GM18909 (cell line): Measurements from ENCODE around the gene ACTR3C.

Experiments used
- ATAC-seq: cut with Tn5 transposase; IDR thresholded peaks from one replicate; pipeline ENCODE4 v1.9.1; 2021; ENCODE audit warnings: mild to moderate bottlenecking; ENCODE audit not compliant: unreplicated experiment, poor library complexity

The ACTR3C gene

GRCh38 chr7:150359622-150360362 is 36.4 kb upstream of the ACTR3C start:
- ATAC-seq, result no peak

DNA sequence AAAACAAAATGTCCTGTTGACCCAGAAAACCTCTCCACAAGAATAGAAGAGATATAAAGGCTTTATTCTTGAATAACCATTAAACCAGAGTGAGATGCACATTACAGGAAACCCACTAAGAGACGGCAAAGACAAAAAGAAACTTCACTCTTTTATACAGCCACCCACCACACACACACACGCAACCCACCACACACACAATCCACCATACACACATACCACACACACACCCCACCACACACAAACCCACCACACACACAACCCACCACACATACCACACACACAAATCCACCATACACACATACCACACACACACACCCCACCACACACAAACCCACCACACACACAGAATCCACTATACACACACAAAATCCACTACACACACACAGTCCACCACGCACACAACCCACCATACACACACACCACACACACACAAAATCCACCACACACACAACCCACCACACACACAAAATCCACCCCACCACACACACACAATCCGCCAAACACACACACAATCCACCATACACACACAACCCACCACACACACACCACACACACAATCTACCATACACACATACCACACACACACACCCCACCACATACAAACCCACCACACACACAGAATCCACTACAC is 35.8 kb upstream of the ACTR3C start:
- ATAC-seq, result no peak

DNA sequence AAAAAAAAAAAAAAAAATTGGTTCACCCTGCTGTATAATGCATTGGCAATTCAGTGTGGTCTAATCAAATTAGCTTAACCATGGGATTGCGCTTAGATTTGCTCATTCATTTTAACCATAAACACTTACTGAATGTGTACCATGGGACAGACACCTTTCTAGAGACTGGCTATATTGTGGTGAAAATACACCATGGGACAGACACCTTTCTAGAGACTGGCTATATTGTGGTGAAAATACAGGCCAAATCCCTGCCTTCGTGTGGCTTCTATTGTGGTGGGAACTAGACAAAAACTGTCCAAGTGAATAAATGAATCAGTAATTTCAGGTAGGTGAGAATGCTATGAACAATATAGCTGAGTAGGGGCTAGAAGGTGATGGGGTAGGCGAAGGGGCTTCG is 35.1 kb upstream of the ACTR3C start:
- ATAC-seq, result no peak

DNA sequence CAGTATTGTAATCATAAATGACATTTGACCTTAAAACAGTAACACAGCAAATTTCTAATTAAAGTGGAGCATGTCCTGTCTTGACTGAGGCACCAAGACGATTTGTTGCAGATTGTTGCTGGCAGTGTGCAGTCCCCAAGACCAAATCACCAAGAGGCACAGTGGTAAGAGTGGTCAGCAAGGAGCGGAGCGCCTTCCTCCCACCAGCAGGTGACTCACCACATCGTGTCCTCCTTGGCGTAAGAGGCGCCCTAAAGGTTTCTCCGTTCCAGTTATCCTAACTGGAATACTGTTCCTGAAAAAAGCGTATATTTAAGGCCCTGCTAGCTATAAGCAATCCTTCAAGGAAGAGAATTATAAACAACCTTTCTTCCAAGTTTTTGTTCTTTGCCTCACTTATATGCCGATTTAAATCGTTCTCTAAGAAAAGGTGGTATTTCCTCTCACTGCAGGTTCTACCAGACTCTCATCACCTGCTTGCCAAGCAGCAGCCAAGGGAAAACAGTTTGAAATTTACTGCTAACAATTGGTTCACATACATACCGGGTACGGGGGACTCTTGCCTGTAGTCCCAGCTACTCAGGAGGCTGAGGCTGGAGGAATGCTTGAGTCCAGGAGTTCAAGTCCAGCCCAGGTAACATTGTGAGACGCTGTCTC is 34.6 kb upstream of the ACTR3C start:
- no peak for ATAC-seq

DNA sequence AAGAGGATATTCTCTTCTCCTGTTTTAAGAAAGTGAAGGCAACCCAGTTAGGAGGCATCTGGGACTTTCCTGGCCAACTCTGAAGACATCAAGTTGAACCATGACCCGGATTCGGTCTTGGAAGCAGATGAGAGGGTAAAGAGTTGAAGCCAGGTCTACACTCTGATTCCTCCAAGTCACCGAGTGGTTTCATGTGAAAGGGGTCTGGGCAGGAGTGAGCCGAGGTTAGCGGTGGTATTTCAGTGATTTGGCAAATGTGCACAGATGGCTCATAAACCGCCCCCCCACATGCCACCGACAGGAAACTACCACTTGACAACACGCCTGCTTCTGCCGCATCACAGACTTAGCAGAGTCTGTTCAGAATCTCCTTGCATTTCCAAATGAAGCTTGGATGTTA is 33.9 kb upstream of the ACTR3C start:
- ATAC-seq, result peak; percentile 71

DNA sequence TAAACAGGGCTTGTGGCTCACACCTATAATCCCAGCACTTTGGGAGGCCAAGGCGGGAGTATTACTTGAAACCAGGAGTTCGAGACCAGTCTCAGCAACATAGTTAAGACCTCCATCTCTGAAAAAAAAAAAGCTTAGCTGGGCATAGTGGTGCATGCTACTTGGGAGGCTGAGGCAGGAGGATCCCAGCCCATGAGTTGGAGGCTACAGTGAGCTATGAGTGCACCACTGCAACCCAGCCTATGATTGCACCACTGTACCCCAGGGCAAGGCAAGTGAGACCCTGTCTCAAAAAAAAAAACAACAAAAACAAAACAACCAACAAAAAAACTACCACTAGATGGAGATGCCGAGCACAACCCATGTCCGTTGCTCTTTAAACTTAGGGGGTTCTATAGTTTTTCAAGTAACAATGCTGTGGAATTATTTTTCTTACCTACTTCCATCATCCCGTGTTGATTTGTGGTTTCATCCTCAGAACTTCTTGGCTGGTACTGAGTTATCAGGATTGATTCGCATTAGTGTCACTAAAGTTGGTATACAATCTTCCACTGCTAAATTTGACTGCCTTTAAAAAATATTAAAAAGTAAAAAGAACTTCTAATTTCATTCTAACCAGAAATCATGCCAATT is 33.0 kb upstream of the ACTR3C start:
- no peak for ATAC-seq

DNA sequence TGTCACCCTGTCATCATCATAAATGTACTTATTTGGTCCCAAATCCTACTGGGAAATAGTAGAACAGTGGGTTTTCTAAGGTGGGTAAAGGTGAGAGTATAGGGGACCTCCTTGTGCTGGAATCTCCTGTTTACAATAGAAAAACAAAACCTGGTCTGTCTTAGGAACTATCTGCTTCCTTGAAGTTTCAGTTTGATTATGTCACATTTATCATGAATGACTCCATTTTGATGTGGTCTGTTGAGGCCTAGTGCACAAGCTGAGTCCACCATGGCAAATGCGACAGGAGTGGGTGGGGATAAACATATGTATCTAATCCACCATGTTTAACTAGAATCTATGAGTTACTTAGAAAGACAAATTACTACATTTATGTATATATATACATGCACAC is 32.3 kb upstream of the ACTR3C start:
- no peak for ATAC-seq

DNA sequence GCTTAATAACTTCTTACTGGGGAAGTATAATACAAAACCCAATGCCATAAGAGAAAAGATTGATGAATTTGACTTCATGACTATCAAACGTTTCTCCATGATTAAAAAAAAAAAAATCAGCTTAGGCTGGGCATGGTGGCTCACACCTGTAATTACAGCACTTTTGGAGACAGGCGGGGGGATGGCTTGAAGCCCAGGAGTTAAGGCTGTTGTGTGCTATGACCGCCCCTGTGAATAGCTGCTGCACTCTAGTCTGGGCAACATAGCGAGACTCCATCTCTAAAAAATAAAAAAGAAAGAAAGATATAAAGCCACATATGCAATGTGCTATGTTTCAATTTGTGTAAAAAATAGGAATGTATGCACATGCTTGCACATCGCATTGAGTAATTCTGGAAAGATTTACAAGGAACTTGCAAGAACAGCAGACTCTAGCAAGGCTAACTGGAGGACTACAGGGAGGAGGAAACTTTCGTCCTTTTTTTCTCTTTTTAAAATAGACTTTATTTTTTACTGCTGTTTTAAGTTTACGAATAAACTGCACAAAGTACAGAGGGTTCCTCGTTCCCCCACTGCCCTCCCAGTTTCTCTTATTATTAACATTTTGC is 28.3 kb upstream of the ACTR3C start:
- ATAC-seq, result no peak

- no peak for ATAC-seq
Measured at GRCh38 chr7:150346922-150347321, 23.6 kb upstream of the ACTR3C start.

- ATAC-seq, result no peak
Measured at GRCh38 chr7:150345012-150345411, 21.7 kb upstream of the ACTR3C start.

- ATAC-seq, result no peak
Measured at GRCh38 chr7:150344299-150344698, 21.0 kb upstream of the ACTR3C start.

GRCh38 chr7:150343225-150343624 is 19.9 kb upstream of the ACTR3C start:
- ATAC-seq, result no peak

- ATAC-seq, result no peak
Measured at GRCh38 chr7:150342121-150342408, 18.7 kb upstream of the ACTR3C start.

GRCh38 chr7:150341263-150342120 is 18.1 kb upstream of the ACTR3C start, which contains the start of gene RARRES2:
TSS of gene RARRES2 (minus strand) at chr7:150341629. CDS start at chr7:150340609, 1,020 bp downstream.
- no peak for ATAC-seq

- ATAC-seq, result no peak
Measured at GRCh38 chr7:150340875-150341262, 17.5 kb upstream of the ACTR3C start.

DNA sequence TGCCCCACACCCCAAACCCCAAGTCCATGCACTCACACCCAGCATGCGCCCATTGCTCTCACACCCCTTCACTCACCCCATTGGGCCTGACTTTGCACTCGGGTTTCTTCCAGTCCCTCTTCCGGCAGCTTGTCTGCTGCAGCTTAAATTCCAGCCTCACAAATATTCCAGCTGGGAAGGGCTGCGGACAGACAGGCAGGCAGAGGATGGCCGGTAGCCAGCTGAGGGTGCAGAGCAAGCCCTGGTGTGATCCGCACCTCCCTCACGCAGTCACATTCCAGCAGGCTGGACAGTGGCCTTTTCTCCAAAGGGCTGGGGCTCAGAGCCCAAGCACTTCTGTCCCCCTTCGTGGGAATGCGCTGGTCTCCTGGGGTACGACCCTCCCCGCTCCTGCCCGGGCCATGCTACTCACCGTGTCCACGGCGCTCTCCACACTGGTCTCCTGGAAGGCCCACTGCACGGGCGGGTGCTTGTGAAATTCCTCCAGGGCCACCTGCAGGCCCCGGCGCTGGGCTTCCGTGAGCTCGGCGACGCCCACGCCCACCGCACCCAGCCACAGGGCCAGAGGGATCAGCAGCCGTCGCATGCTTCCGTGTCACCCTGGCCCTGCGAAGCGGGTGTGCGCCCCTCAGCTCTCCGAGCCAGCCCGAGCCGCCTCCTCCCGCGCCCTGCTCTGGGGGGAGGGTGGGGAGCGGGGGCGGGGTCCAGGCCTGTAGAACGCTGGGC is 16.8 kb upstream of the ACTR3C start:
- ATAC-seq, result peak; percentile 60

DNA sequence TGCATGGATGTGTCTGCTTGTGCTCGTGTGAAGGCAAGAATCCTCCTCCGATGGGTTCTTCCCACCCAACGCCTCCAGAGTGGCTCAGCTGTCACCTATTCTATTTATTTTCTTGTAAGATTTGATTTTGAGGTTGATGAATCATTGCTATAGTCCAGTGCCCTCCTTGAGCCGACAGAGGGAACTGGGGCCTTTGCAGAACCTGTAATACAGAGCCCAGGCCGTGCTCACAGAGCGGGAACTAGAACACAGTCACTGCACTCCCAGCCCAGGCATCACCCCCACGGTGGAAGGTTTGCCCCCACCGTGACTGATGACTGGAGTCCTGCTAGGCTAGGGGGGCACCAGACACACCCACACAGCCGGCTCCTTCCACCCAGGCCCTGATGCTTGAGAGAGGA is 16.1 kb upstream of the ACTR3C start:
- no peak for ATAC-seq

DNA sequence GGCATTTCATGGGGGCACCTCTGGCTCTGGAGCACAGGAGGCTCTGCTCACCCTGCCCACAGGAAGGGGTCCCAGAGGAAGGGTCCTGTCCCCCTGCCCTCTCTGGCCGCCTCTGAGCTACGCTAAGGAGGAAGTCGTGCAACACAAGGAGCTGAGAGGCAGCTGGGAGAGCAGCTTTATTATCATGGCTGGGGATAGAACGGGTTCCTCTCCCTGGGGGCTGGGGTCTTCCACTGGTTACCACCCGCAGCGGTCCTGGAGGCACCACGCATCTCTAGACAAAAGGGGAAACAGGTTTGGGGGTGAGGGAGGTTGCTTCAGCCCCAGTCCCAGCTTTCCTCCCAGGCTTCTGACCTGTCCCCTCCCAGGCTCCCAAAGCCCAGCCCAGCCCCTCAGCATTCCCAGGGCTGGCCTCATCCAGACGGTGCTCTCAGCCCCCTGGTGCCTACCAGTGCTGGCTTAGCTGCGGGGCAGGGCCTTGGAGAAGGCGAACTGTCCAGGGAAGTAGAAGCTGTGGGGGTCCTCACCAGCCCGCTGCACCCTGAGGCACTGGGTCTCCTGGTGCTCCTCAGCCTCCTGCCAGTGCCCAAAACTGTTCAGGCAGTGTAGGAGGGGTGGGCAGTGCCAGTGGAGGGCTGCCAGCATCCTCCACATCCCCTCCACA is 15.0 kb upstream of the ACTR3C start:
- ATAC-seq, result no peak

DNA sequence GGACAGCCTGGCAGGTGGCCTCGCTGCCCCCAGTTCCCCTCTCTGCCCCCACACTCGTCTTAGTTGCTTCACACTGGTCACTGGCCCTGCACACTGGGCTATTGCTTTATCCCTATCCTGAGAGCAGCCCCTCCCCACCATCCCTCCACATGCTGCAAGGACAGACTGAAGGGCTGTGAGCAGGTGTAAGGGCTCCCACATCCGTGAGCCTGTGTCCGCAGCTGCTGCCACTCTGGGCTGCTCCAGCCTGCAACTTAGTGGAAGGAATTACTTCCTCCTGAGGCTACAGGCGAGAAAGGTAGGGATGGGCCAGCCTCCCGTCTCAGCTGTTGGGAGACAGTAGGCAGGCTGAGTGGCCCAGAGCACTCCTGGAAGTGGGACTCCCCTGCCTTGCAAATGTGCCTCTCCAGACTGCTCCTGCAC is 14.3 kb upstream of the ACTR3C start:
- no peak for ATAC-seq
